IMR-90 (cell line): ENCODE data around the gene ZDHHC4.

Experiments
- CEBPB ChIP-seq: IDR thresholded peaks from 2 replicates; pipeline ENCODE4 v1.6.1; 2012; ENCODE audit warnings: low read depth, low read length, improper control_type of control experiment
- POLR2A ChIP-seq: IDR thresholded peaks from 2 replicates; pipeline ENCODE4 v1.6.1; 2012; ENCODE audit warnings: mild to moderate bottlenecking, low read depth, low read length

DNA sequence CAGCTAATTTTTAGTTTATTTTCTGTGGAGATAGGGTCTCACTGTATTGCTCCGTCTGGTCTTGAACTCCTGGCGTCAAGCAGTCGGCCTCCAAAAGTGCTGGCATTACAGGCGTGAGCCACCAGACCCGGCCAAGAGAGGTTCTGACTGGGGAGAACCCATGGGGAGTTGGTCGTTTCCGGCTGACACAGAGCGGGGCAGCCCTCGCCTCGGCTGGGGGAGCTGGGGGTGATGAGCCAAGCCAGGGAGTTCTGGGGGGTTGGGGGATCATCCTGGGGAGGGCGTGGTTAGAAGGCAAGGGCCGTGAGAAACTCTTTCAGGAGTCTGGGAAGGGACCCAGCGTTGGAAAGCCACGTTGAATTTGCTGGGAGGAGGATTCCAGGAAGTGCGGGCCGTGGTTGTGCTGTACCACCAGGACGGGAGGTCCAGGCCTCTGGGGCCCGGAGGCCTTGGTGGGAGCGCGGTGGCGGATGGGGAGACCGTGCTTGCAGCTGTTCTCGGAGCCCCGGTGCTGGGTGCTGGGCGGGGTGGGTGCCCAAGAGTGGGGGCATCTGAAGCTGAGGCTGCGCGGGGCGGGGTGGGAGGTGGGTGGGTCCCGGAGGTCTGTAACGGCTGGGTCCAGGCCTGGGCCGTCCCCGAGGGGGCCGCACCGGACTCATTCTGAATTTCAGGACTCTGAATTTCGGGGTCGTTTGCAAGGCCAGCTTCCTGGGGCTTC is 29.8 kb downstream of the ZDHHC4 start:
- no peak for TF ChIP-seq POLR2A
- TF ChIP-seq CEBPB: no peak
